Loucy (cell line): ENCODE data around the gene THRSP.
"Not testable (repeated sequence)": the region's sequence is repeated elsewhere in the genome, so short reads cannot be mapped to it uniquely, and the experiment has no call there.

Experiments
- H2AFZ ChIP-seq: fragments of 200-600 bp; sonication (generic); 2 replicates; pipeline ENCODE4 v1.6.0; 2016; ENCODE audit warnings: antibody characterized with exemption, mild to moderate bottlenecking, low read length, moderate library complexity
- H3F3A ChIP-seq: fragments of 200-600 bp; 2 replicates; pipeline ENCODE4 v1.6.0; 2016; ENCODE audit warnings: antibody characterized with exemption, low read depth, mild to moderate bottlenecking
- H3K27me3 ChIP-seq: fragments of 200-600 bp; sonication (generic); 2 replicates; pipeline ENCODE4 v1.6.1; 2014; ENCODE audit warnings: low read length, mild to moderate bottlenecking; ENCODE audit not compliant: insufficient read depth, poor library complexity, severe bottlenecking
- H3K36me3 ChIP-seq: fragments of 200-600 bp; sonication (generic); 2 replicates; pipeline ENCODE4 v1.6.1; 2016; ENCODE audit warnings: low read length; ENCODE audit not compliant: insufficient read depth
- H3K4me1 ChIP-seq: fragments of 200-600 bp; sonication (generic); 2 replicates; pipeline ENCODE4 v1.5.1; 2014; ENCODE audit warnings: low read length, mild to moderate bottlenecking; ENCODE audit not compliant: insufficient read depth, poor library complexity, severe bottlenecking
- H3K4me2 ChIP-seq: fragments of 200-600 bp; sonication (generic); 2 replicates; pipeline ENCODE4 v1.6.0; 2014; ENCODE audit warnings: antibody characterized with exemption, low read length, low read depth, mild to moderate bottlenecking; ENCODE audit not compliant: poor library complexity, severe bottlenecking
- H3K4me3 ChIP-seq: fragments of 200-600 bp; sonication (generic); 2 replicates; pipeline ENCODE4 v1.5.1; 2014; ENCODE audit warnings: low read length, mild to moderate bottlenecking, mixed read lengths; ENCODE audit not compliant: poor library complexity, severe bottlenecking
- H3K79me2 ChIP-seq: fragments of 200-600 bp; sonication (generic); 2 replicates; pipeline ENCODE4 v1.6.1; 2014; ENCODE audit warnings: low read length; ENCODE audit not compliant: insufficient read depth
- H3K9ac ChIP-seq: fragments of 200-600 bp; sonication (generic); 2 replicates; pipeline ENCODE4 v1.6.0; 2014; ENCODE audit warnings: mild to moderate bottlenecking, low read depth, low read length, moderate library complexity; ENCODE audit not compliant: poor library complexity, severe bottlenecking
- H3K9me2 ChIP-seq: fragments of 200-600 bp; sonication (generic); replicated peaks from 2 replicates; pipeline ENCODE4 v1.6.1; 2016; ENCODE audit warnings: low read depth, low read length, mixed read lengths
- H3K9me3 ChIP-seq: fragments of 200-600 bp; sonication (generic); 2 replicates; pipeline ENCODE4 v1.6.1; 2014; ENCODE audit warnings: mild to moderate bottlenecking, antibody characterized with exemption, low read length, low read depth; ENCODE audit not compliant: insufficient read depth
- H4K20me1 ChIP-seq: fragments of 200-600 bp; sonication (generic); 2 replicates; pipeline ENCODE4 v1.6.0; 2014; ENCODE audit warnings: antibody characterized with exemption, low read length, mild to moderate bottlenecking; ENCODE audit not compliant: insufficient read depth, poor library complexity, severe bottlenecking
- CTCF ChIP-seq: fragments of 200-600 bp; sonication (generic); conservative IDR thresholded peaks from 2 replicates; pipeline ENCODE4 v1.5.1; 2014; ENCODE audit warnings: mild to moderate bottlenecking, antibody characterized with exemption, low read length
- EZH2phosphoT487 ChIP-seq: fragments of 200-600 bp; IDR thresholded peaks from 2 replicates; pipeline ENCODE4 v1.6.1; 2018; ENCODE audit warnings: antibody characterized with exemption, mild to moderate bottlenecking, moderate library complexity, borderline replicate concordance

Gene THRSP

GRCh38 chr11:78027759-78028158 is 35.9 kb upstream of the THRSP start:
- no peaks in the 10 kb centered on the region for H3K9me2 ChIP-seq
- H3K4me1 ChIP-seq = no peaks in the 10 kb centered on the region
- H3K27me3 ChIP-seq = no peaks in the 10 kb centered on the region
- no peaks in the 10 kb centered on the region for H3F3A ChIP-seq
- no peaks in the 10 kb centered on the region for H3K36me3 ChIP-seq
- no peaks in the 10 kb centered on the region for H3K79me2 ChIP-seq
- no peaks in the 10 kb centered on the region for H4K20me1 ChIP-seq
- no peaks in the 10 kb centered on the region for H3K9me3 ChIP-seq
- no peak overlapping the region for H2AFZ ChIP-seq
- no peak overlapping the region for H3K9ac ChIP-seq
- no peak overlapping the region for H3K4me3 ChIP-seq
- TF ChIP-seq CTCF (no peak), EZH2phosphoT487 (no peak)
- H3K4me2 ChIP-seq = no peak overlapping the region

GRCh38 chr11:78028423-78028822 is 35.2 kb upstream of the THRSP start:
- not testable (repeated sequence) for H3K4me2 ChIP-seq, H3K4me1 ChIP-seq, H3K27me3 ChIP-seq, H3K79me2 ChIP-seq, H3K9ac ChIP-seq, H2AFZ ChIP-seq, H3K4me3 ChIP-seq, H3F3A ChIP-seq, H3K9me2 ChIP-seq, H3K9me3 ChIP-seq, H3K36me3 ChIP-seq, H4K20me1 ChIP-seq

- TF ChIP-seq CTCF (no peak), EZH2phosphoT487 (no peak)
- no peak overlapping the region for H3K4me3 ChIP-seq
- H3F3A ChIP-seq = no peaks in the 10 kb centered on the region
- no peaks in the 10 kb centered on the region for H3K79me2 ChIP-seq
- no peaks in the 10 kb centered on the region for H4K20me1 ChIP-seq
- no peak overlapping the region for H3K4me2 ChIP-seq
- no peaks in the 10 kb centered on the region for H3K36me3 ChIP-seq
- no peaks in the 10 kb centered on the region for H3K4me1 ChIP-seq
- no peaks in the 10 kb centered on the region for H3K9me2 ChIP-seq
- H2AFZ ChIP-seq = no peak overlapping the region
- H3K9me3 ChIP-seq = no peaks in the 10 kb centered on the region
- H3K9ac ChIP-seq = no peak overlapping the region
- H3K27me3 ChIP-seq = no peaks in the 10 kb centered on the region
Observed at GRCh38 chr11:78030429-78031325, 33.0 kb upstream of the THRSP start.

- H3K36me3 ChIP-seq = no peaks in the 10 kb centered on the region
- H3K4me3 ChIP-seq = no peak overlapping the region
- H3K9ac ChIP-seq = no peak overlapping the region
- no peaks in the 10 kb centered on the region for H3F3A ChIP-seq
- no peaks in the 10 kb centered on the region for H3K79me2 ChIP-seq
- no peaks in the 10 kb centered on the region for H3K9me2 ChIP-seq
- no peaks in the 10 kb centered on the region for H3K27me3 ChIP-seq
- peak overlapping the region; percentile 13; the same call in 1 of the 2 replicates for H2AFZ ChIP-seq
- TF ChIP-seq EZH2phosphoT487 = no peak
- no peak for TF ChIP-seq CTCF
- H4K20me1 ChIP-seq = no peaks in the 10 kb centered on the region
- no peaks in the 10 kb centered on the region for H3K9me3 ChIP-seq
- H3K4me2 ChIP-seq = no peak overlapping the region
- no peaks in the 10 kb centered on the region for H3K4me1 ChIP-seq
Observed at GRCh38 chr11:78031629-78032028, 32.0 kb upstream of the THRSP start.
